ENCODE results near the gene KAT8. TPM values are rescaled to one million over a fixed set of nuclear protein-coding genes. Genes with fewer than 3 reads are reported as not detected.
"Not testable (repeated sequence)": the region's sequence is repeated elsewhere in the genome, so short reads cannot be mapped to it uniquely, and the experiment has no call there.

The KAT8 gene
- total RNA-seq, 1 donor from 2014 or later: 55.5 TPM

DNA sequence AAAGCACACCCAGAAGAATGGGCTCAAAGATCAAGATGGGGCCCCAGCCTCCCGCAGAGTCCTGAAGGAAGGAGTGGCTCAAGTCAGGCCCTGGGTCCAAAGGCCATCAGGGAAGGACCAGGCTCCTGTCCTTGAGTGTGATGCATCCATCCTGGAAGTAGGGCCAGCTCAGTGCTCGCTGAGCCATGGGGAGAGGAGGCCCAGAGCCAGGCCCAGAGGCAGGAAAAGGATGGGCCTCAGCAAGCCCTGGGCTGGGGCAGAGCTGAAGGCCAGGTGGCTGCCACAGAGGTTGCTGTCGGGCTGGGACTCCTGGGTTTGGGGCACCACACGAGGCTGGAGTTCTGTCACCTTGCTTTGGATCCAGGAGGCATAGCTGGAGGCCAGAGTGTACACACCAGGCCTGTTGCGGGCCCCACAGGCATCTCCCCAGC, 14.4 kb downstream of the KAT8 start:
- DNase-seq: no peak

GRCh38 chr16:31132303-31132979, 15.0 kb downstream of the KAT8 start:
- DNase-seq: no peak

DNA sequence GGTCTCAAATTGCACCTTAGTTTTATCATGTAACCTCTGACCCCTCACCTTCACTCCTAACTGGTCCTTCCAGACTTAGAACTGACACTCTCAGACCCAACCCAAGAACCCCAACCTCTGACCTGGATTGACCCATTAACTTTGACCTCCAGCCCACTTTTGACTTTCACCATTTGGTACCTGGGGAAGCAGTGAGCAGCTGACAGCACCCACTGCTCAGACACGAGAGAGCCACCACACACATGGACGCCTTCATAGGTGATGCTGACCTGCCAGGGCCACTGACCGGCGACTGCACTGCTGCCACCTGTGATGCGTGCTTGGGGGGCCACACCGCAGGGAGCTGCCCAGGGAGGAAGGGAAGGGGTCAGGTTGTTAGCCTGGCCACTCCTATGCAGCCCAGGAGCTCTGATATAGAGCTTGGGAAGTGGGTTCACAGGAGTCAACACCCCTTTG, 15.6 kb downstream of the KAT8 start:
- no peak for DNase-seq

DNA sequence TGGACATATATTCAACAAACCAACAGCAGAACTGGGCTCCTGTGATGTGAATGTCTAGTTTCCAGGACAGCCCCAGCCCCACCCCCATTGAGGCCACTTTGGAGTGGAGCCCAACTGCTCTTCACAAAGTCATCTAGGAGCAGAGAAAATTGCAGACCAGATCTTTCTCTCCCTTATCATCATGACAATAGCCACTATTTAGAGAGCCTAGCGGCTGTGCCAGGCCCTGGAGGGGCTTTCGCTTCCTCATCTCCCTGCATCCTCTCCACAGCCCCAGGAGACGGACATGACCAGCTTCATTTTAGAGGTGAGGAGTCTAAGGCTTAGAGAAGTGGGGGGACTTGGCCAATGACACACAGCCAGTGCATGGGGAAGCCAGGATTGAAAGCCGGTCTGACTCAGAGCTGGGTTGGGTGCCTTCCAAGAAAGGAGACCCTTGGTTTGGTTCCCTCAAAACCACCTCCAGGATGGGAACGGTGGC, 16.7 kb downstream of the KAT8 start:
- DNase-seq: no peak

- no peak for DNase-seq
Observed at GRCh38 chr16:31134625-31135534, 17.4 kb downstream of the KAT8 start.

DNA sequence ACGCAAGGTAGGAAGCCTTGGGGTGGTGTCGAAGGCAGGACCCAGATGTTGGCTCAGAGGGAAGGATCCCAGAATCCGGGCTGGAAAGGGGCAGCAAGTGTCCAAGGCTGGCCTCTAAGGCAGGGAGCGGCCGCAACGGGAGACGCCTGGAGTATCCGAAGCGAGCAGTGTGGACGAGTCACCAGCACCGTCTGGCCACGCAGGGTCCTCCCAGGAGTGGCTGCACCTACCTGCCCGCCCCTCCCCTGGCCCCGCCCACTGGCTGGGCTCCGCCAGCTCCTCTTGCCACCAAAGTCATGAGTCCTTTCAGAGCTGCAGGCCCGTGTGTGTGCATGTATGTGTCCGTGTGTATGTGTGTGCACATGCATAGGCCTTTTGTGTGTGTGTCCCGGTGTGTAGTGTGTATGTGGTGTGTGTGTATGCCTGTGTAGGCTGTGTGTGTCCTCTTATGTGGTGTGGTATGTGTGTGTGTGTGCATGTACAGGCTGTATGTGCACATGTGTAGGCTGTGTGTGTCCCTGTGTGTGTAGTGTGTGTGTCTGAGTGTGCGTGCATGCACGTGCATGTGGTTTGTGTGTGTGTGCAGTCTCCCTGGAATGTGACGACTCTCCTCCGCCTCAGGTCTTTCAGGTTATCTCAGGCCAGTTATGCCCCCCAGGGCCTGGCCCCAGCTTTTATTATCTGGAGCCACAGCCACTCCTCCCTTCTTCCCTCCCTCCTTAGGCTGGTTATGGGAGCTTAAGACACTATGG, 18.2 kb downstream of the KAT8 start, which contains the start of gene PRSS8:
PRSS8 (minus strand) TSS at position 193 of the 752 bp plus-strand sequence. CDS start 229 bp downstream, outside the sequence.
- DNase-seq: no peak

GRCh38 chr16:31136287-31136662, 18.8 kb downstream of the KAT8 start:
- DNase-seq: no peak

DNA sequence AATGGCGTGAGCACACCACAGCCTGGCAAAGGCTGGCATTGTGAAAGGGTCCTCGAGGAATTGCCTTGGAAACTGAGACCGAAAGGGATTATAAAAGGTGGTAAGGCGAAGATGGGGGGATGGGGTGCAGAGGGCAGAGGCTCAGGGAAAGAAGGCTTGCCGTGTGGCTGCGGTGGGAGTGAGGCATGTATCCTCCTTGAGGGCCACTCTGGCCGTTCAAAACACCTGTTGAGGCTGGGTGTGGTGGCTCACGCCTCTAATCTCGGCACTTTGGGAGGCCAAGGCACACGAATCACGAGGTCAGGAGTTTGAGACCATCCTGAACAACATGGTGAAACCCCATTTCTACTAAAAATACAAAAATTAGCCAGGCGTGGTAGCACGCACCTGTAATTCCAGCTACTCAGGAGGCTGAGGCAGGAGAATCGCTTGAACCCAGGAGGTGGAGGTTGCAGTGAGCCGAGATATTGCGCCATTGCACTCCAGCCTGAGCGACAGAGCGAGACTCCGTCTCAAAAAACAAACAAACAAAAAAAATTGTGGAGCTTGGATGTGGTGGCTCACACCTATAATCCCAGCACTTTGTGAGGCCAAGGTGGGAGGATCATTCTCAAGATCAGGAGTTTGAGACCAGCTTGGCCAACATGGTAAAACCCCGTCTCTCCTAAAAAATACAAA, 19.5 kb downstream of the KAT8 start:
- DNase-seq: not testable (repeated sequence)

DNA sequence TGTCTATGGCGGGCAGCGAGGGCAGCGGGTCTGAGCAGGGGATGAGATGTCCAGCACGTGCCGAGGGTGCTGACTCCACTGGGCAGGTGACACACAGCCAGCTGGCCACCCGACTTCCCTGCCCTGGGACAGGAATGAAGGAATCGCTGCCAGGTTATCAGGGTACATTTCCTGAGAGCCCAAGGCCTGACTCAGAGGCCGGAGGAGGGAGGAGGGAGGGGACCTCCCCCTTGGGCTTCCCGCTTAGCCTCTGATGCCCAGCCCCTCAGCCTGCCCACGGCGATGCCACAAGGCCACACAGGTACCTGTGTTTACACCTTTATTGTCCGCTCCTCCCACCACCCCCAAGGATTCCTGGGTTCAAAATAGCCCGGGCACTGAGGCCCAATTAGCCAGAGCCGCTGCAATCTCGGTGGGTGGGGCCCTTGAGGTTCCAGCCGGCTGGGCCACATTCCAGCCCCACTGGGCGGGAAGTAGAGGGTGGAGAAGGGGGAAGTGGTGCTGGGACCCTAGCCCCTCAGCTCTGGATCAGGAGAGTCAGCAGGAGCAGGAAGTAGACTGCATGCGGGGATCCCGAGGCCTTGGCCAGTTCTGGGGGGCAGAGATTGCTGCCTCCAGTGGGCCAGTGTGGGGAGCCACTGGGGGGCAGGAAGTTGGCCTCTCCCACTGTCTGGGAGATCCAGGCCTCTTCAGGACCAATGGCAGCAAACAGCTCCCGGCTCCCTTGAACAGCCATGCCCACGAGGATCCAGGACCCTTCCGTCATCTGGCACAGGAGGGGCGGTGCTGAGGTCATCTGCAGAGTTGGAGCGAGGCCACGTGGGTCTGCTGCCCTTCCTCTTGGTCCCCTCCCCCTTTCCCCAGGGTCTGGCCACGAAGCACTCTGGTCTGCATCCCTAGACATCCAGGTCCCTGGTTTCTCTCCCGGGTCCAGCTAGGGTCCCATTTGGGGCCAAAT, 21.4 kb downstream of the KAT8 start:
- no peak for DNase-seq

DNA sequence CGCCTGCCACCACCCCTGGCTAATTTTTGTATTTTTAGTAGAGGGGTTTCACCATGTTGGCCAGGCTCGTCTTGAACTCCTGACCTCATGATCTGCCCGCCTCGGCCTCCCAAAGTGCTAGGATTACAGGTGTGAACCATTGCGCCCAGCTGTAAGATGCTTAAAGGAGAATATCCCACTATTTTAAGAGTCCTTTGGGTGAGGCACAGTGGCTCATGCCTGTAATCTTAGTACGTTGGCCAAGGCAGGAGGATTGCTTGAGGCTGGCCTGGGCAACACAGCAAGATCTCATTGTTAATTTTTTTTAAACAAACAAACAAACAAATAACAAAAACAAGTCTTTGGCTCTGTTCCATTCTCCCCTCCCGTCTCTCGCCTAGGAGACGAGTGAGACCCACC, 23.6 kb downstream of the KAT8 start:
- DNase-seq: not testable (repeated sequence)

- no peak for DNase-seq
Observed at GRCh38 chr16:31141489-31142108, 24.1 kb downstream of the KAT8 start.

GRCh38 chr16:31142109-31143010, 24.9 kb downstream of the KAT8 start:
- peak; percentile 100 for DNase-seq

DNA sequence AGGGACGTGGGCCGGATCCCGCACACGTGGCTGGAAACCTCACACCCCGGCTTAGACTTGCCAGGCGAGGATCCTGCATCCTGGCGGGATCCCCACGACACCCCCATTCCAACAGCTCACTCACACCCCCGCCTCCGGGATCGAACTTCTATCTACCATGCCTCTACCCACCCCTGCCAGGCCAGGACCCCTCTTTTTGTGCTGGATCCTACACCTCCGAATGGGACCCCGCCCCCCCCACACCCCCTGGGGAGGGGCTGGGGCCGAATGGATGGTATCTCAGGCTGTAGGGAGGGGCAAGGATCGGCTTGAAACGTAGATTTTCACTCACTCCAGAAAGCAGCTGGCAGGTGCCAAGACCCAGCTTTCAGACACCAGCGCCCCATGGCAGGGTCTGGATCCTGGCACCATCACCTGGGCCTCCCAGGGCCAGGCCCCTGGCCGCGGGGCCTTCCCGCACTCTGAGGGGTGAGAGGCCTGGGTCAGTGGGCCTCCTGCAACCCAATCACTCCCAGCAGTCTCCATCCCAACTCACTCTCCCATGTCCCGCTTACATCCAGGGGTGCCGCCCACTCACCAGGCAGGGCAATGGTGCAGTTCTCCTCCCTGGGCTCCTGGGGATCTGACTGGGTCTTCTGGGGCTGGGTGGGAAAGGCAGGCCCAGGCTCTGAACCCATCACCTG, 25.7 kb downstream of the KAT8 start:
- DNase-seq: no peak

DNA sequence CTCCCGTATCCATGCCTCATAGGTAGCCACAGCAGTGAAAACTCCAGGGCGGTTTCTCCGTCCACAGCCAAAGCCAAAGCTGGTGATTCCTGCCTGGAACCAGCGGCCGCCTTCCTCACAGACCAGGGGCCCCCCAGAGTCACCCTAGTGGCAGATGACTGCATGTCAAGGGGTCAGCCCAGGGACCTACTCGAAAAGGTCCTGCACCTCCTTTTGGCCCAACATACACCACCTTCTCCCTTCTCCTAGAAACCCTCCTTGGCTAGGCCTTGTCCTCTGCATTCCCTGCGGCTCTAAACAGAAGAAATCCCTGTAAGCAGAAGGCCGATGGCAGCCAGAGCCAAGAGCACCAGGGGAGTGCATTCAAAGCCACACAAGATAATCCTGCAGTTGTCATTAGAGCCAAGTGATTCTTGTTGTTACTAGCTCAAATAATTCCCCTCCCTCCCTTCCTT, 26.3 kb downstream of the KAT8 start:
- no peak for DNase-seq

DNA sequence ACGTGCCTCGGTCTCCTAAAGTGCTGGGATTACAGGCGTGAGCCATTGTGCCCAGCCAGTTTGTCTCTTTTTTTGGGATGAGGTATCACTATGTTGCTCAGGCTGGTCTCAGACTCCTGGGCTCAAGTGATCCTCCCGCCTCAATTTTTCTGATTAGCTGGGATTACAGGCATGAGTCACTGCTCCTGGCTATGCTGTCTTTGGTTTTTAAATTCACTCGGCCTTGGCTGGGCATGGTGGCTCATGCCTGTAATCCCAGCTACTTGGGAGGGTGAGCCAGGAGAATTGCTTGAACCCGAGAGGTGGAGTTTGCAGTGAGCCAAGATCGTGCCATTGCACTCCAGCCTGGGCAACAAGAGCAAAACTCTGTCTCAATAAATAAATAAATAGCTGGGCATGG, 27.0 kb downstream of the KAT8 start:
- not testable (repeated sequence) for DNase-seq

GRCh38 chr16:31145398-31145990, 28.0 kb downstream of the KAT8 start:
- no peak for DNase-seq

DNA sequence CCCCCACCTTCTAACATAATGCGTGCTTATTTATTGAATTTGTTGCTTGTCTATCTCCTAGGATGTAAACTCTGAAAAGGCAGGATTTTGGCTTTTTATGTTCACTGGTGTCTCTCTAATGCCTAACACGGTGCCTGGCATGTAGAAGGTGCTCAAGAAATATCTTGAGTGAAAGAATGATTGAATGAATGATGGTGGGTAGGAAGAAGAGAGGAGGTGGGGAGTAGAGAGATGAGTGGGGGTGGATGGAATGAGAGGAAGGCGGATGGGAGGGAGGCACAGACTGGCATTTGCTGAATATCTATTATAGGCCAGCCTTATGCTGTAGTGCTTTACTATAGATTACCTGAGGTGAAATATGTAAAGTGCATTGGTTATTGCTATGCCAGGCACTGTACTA, 30.1 kb downstream of the KAT8 start:
- DNase-seq: no peak

- no peak for DNase-seq
Observed at GRCh38 chr16:31148281-31148728, 30.8 kb downstream of the KAT8 start.
